ENCODE data around the gene CASS4. TPM values are rescaled to one million over a fixed set of nuclear protein-coding genes. Genes with fewer than 3 reads are reported as not detected.

The CASS4 gene
- total and polyA plus RNA-seq, 9 of the 15 experiments (the other 6 are each of a cell fraction or from before 2014, with no cell fraction given): 8.1 to 53.8 (median 26.7) TPM

DNA sequence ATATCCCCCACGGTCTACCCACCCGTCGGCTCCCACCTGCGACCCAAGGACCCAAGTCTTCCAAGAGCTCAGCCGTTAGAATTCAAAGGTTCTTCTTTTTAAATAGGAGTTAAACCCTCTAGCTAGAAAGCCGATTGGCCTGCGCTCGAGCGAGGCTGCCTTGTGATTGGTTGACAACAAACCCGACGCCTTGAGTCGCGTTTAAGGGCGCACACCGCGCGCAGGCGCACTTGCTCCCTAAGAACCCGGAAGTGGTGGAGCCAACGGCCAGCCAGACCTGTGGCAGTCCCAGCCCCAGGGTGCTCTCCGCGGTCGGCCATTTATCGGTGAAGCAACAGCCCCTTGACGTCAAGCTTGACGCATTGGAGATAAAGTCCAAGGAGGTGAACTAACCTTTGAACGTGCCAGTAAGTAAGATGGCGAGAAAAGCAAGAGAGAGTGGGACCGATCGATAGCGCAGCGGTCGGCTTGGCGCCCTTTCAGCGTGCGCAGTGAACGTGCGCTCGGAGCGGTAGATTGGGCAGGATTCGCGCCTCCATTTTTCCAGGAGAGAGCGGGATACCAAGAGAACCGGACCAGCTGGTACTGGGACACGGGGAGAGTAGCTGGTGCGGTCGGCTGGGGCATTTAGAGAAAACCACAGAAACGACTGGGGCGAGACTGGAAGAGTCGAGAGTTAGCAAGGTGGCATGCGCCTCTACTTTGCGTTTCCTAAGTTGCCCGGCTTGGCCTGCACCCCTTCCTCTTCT, 19.8 kb upstream of the CASS4 start, which contains the start of the genes AURKA and CSTF1 (continued):
- TF ChIP-seq, protein P1, sequence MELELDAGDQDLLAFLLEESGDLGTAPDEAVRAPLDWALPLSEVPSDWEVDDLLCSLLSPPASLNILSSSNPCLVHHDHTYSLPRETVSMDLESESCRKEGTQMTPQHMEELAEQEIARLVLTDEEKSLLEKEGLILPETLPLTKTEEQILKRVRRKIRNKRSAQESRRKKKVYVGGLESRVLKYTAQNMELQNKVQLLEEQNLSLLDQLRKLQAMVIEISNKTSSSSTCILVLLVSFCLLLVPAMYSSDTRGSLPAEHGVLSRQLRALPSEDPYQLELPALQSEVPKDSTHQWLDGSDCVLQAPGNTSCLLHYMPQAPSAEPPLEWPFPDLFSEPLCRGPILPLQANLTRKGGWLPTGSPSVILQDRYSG (tag; conservative IDR thresholded peaks at IDR 0.05; ENCODE audit: low read depth): no peak
- TF ChIP-seq MLX (CRISPR knock-in tag; conservative IDR thresholded peaks at IDR 0.05) (no peak), ZHX1 (conservative IDR thresholded peaks at IDR 0.05; ENCODE audit: low read length) (peak; percentile 91; the same call in 1 of the 2 replicates), SUPT5H (IDR thresholded peaks at IDR 0.05) (peak; percentile 65), TCF7 (IDR thresholded peaks at IDR 0.05; ENCODE audit: borderline replicate concordance) (peak; percentile 84), NCOA6 (IDR thresholded peaks at IDR 0.05) (peak; percentile 93), RBBP5 (IDR thresholded peaks at IDR 0.05; ENCODE audit: borderline replicate concordance, insufficient read depth, low read length, poor library complexity, severe bottlenecking) (peak; percentile 90), NFE2 (IDR thresholded peaks at IDR 0.05; ENCODE audit: low read depth) (0 out of 2 replicates have a peak, but pooled peaks have one; percentile 10), HDAC2 (IDR thresholded peaks at IDR 0.05) (peak; percentile 52; the same call in 1 of the 2 replicates), C11orf30 (IDR thresholded peaks at IDR 0.05; ENCODE audit: low read depth) (peak; percentile 90), FOXK2 (conservative IDR thresholded peaks at IDR 0.05 in 1 of 2, IDR thresholded peaks at IDR 0.05 in 1 of 2; ENCODE audit: low read depth in 2 of 2) (peak; percentile 87 to 93), RNF2 (IDR thresholded peaks at IDR 0.05) (peak; percentile 77; the same call in 1 of the 2 replicates), HLTF (IDR thresholded peaks at IDR 0.05) (0 out of 2 replicates have a peak, but pooled peaks have one; percentile 62), FOXM1 (IDR thresholded peaks at IDR 0.05; ENCODE audit: low read depth) (peak; percentile 100), FOXM1 (CRISPR knock-in tag; IDR thresholded peaks at IDR 0.05; ENCODE audit: low read depth) (peak; percentile 51)
- TF ChIP-seq, protein P2, sequence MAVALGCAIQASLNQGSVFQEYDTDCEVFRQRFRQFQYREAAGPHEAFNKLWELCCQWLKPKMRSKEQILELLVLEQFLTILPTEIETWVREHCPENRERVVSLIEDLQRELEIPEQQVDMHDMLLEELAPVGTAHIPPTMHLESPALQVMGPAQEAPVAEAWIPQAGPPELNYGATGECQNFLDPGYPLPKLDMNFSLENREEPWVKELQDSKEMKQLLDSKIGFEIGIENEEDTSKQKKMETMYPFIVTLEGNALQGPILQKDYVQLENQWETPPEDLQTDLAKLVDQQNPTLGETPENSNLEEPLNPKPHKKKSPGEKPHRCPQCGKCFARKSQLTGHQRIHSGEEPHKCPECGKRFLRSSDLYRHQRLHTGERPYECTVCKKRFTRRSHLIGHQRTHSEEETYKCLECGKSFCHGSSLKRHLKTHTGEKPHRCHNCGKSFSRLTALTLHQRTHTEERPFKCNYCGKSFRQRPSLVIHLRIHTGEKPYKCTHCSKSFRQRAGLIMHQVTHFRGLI (CRISPR knock-in tag; IDR thresholded peaks at IDR 0.05): no peak
- TF ChIP-seq, protein P3, sequence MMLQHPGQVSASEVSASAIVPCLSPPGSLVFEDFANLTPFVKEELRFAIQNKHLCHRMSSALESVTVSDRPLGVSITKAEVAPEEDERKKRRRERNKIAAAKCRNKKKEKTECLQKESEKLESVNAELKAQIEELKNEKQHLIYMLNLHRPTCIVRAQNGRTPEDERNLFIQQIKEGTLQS (IDR thresholded peaks at IDR 0.05): peak; percentile 83
- TF ChIP-seq, protein P3 (CRISPR knock-in tag; conservative IDR thresholded peaks at IDR 0.05): no peak; the same call in 1 of the 2 replicates
- TF ChIP-seq, protein P4, sequence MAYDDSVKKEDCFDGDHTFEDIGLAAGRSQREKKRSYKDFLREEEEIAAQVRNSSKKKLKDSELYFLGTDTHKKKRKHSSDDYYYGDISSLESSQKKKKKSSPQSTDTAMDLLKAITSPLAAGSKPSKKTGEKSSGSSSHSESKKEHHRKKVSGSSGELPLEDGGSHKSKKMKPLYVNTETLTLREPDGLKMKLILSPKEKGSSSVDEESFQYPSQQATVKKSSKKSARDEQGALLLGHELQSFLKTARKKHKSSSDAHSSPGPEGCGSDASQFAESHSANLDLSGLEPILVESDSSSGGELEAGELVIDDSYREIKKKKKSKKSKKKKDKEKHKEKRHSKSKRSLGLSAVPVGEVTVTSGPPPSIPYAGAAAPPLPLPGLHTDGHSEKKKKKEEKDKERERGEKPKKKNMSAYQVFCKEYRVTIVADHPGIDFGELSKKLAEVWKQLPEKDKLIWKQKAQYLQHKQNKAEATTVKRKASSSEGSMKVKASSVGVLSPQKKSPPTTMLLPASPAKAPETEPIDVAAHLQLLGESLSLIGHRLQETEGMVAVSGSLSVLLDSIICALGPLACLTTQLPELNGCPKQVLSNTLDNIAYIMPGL (CRISPR knock-in tag; IDR thresholded peaks at IDR 0.05): peak; percentile 41; the same call in 1 of the 2 replicates
